Left ventricle myocardium inferior (tissue), 1 donor: Measurements from ENCODE around the gene PHLDA2. TPM values are rescaled to one million over a fixed set of nuclear protein-coding genes. Genes with fewer than 3 reads are reported as not detected.

ENCODE experiments used
- DNase-seq: peaks from one replicate; pipeline ENCODE4 v3.0.0-alpha.2; 2020
- H3K27ac ChIP-seq: fragments of 200-600 bp; replicated peaks from 2 replicates; pipeline ENCODE4 v1.8.0; 2021
- H3K27me3 ChIP-seq: fragments of 200-600 bp; 2 replicates; pipeline ENCODE4 v1.8.0; 2021; ENCODE audit warnings: low read depth
- H3K36me3 ChIP-seq: fragments of 200-600 bp; 2 replicates; pipeline ENCODE4 v1.8.0; 2021
- H3K4me1 ChIP-seq: fragments of 200-600 bp; 2 replicates; pipeline ENCODE4 v1.8.0; 2021
- H3K4me3 ChIP-seq: fragments of 200-600 bp; 2 replicates; pipeline ENCODE4 v1.8.0; 2021; ENCODE audit warnings: mild to moderate bottlenecking, moderate library complexity
- H3K9me3 ChIP-seq: fragments of 200-600 bp; replicated peaks from 2 replicates; pipeline ENCODE4 v1.8.0; 2021
- intact Hi-C: fragments of 100-400 bp; cut with micrococcal nuclease; formaldehyde crosslinking; loops from one replicate; pipeline ENCODE4 v1.11.0; 2022
- total RNA-seq: library from RNA; stranded (reverse); fragmentation: NEBNext Ultra II Directional; extraction: Animal tissue kit (Norgen Biotek cat#: 25700); gene quantifications from one replicate; pipeline ENCODE4 v1.2.1, GENCODE V29; 2021
- TF ChIP-seq, protein P1 (sequence below): fragments of 200-600 bp; IDR thresholded peaks from 2 replicates; pipeline ENCODE4 v1.8.0; 2021; ENCODE audit warnings: antibody characterized with exemption, mild to moderate bottlenecking, borderline replicate concordance
- donor health status: DM: no; HTN: yes; CAD: no; lungs with severe emphysema.

PHLDA2 gene
- total RNA-seq, 1 donor from 2014 or later: not detected

DNA sequence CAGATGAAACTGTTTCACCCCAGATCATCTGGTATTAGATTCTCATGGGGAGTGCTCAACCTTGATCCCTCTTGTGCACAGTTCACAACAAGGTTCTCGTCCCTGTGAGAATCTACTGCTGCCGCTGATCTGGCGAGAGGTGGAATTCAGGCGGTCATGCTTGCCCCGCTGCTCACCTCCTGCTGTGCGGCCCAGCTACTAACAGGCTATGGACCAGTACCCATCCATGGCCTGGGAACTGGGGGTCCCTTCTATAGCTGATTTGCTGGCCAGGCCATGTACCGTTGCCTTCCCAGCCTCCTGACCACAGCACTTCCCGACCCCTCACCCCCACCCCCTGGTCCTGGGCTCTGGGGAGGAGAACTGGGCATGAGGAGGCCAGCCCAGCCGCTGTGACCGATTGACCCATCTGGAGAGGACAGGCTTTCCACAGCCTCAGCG lies 2.6 kb downstream of the PHLDA2 start:
- Histone ChIP-seq H3K27me3 (peaks cover 79% of the 10 kb centered on the region), H3K9me3 (no peaks in the 10 kb centered on the region), H3K27ac (no peak overlapping the region), H3K36me3 (no peaks in the 10 kb centered on the region), H3K4me1 (peaks cover 30% of the 10 kb centered on the region), H3K4me3 (no peak overlapping the region)
- intact Hi-C loops: no loop called here
- DNase-seq: no peak
- TF ChIP-seq, protein P1, sequence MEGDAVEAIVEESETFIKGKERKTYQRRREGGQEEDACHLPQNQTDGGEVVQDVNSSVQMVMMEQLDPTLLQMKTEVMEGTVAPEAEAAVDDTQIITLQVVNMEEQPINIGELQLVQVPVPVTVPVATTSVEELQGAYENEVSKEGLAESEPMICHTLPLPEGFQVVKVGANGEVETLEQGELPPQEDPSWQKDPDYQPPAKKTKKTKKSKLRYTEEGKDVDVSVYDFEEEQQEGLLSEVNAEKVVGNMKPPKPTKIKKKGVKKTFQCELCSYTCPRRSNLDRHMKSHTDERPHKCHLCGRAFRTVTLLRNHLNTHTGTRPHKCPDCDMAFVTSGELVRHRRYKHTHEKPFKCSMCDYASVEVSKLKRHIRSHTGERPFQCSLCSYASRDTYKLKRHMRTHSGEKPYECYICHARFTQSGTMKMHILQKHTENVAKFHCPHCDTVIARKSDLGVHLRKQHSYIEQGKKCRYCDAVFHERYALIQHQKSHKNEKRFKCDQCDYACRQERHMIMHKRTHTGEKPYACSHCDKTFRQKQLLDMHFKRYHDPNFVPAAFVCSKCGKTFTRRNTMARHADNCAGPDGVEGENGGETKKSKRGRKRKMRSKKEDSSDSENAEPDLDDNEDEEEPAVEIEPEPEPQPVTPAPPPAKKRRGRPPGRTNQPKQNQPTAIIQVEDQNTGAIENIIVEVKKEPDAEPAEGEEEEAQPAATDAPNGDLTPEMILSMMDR: no peak

DNA sequence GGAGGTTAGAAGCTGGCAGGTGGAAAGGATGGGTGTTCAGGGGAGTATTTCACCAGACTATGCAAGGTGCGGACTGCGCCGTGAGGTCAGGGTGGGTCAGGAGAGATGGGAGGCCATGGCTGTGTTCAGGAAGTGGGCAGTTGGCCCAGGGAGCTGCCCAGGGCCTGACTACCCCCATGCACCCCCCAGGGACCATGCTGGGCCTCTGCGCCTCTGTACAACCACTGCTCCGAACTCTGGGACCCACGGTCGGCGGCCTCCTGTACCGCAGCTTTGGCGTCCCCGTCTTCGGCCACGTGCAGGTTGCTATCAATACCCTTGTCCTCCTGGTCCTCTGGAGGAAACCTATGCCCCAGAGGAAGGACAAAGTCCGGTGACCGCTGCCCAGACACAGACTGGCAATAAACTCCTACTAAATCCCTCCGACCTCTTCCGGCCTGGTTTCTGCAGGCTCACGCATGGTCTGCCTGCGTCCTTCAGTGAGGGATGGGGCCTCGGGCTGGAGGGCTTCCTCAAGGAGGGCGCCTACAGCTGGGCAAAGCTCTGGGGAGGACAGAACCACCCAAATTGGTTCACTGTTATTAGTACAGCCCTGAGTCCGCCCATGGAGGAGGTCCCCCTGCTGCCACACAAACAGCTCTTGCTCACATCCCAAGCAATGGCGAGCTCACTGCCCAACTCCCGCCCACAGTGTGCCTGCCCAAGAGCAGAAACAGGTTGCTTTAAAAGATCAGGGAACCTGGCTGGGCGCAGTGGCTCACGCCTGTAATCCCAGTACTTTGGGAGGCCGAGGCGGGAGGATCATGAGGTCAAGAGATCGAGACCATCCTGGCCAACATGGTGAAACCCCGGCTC lies 4.2 kb downstream of the PHLDA2 start:
- peaks cover 63% of the 10 kb centered on the region for H3K27me3 ChIP-seq
- no peak for DNase-seq

DNA sequence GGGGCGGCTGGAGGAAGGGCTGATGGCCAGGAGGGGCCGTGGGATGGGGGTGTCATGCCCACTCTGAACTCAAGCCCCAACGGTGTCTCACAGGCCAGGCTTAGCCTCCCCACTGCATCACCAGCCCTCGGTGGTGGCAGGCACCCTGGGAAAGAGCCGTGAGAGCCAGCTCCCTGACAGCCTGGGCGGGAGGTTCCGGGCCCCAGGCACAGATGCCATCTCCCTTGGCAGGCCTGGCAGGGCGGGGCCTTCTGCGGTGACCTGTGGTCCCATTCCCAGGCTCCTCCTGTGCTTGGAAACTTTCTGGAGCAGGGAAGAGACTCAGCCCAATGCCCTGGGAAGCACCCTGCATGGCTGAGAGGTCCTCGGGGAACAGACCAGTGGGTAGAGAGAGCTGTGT lies 4.8 kb downstream of the PHLDA2 start:
- TF ChIP-seq, protein P1: no peak
- intact Hi-C loops: no loop called here
- peaks cover 20% of the 10 kb centered on the region for H3K4me1 ChIP-seq
- no peaks in the 10 kb centered on the region for H3K36me3 ChIP-seq
- H3K9me3 ChIP-seq: no peaks in the 10 kb centered on the region
- H3K27ac ChIP-seq: no peak overlapping the region
- no peak for DNase-seq
- peaks cover 56% of the 10 kb centered on the region for H3K27me3 ChIP-seq
- H3K4me3 ChIP-seq: no peak overlapping the region

More for the DNA sequence above, 4.2 kb downstream of the PHLDA2 start:
- H3K4me3 ChIP-seq: no peak overlapping the region
- TF ChIP-seq, protein P1: no peak
- intact Hi-C loops: no loop called here
- H3K4me1 ChIP-seq: peaks cover 25% of the 10 kb centered on the region
- H3K27ac ChIP-seq: no peak overlapping the region
- no peaks in the 10 kb centered on the region for H3K36me3 ChIP-seq
- no peaks in the 10 kb centered on the region for H3K9me3 ChIP-seq

DNA sequence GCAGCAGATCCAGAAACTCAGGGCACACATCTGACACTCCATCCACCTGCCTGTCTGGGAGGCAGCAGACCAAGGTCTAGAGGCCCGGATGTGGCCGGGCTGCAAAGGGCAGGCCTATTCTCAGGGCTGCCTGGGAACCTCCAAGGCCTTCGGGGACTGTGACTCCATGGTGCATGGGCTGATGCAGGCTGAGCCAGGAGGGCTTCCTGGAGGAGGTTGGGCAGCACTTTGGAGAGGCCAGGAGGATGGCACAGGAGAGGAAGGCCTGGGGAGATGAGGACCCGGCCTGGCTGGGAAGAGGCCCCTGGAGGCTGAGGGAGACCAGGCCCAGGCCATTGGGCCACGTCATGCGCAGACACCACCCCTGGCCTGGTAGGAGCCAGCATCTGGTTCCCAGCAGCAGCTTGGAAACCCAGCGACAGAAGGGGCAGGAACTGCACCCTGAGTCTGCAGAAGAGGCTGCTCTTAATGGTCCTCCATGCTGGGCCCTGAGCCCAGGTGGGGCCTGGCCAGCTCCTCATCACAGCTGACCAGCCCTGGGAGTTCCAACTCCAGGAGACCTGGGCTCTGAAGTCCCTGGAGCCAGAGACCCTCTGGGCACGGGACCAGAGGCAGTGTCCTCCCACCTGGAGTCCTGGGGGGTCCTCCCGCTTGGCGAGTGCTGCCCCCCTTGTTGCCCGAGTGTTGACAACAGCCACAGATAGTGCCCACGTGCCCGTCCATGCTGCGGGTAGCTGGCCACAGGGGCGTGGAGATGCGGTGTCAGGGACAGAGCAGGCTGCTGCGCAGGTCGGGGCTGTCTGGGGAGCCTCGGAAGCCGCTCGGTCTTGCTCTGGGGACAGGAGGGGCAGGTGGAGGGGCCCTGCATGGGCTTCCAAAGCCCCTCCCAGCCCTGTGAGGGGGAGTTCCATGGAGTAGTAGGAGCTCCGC lies 5.5 kb downstream of the PHLDA2 start:
- Histone ChIP-seq H3K36me3 (no peaks in the 10 kb centered on the region), H3K4me1 (peaks cover 13% of the 10 kb centered on the region), H3K27me3 (peaks cover 50% of the 10 kb centered on the region), H3K27ac (no peak overlapping the region), H3K4me3 (no peak overlapping the region), H3K9me3 (no peaks in the 10 kb centered on the region)
- TF ChIP-seq, protein P1: no peak
- DNase-seq: no peak
- intact Hi-C loops: no loop called here

DNA sequence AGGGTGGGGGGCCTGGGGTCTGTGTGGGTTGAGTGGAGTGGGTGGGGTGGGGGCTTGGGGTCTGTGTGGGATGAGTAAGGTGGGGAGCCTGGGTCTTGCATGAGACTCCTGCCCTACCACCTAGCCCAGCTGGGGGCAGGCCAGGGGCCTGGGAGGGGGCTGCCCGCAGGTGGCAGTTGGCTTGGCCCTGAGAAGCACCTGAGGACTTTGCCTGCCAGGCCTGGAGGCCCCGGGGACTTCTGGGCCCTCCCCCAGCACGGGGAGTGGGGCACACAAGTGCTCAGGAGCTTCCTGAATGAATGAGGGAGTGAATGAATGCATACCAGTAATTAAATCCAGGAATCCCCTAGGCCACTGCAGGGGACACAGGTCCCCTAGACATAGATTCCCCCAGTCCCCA lies 6.6 kb downstream of the PHLDA2 start:
- H3K27ac ChIP-seq: no peak overlapping the region
- intact Hi-C loops: no loop called here
- DNase-seq: no peak
- TF ChIP-seq, protein P1: no peak
- H3K36me3 ChIP-seq: no peaks in the 10 kb centered on the region
- H3K9me3 ChIP-seq: no peaks in the 10 kb centered on the region
- H3K27me3 ChIP-seq: peaks cover 39% of the 10 kb centered on the region
- peaks cover 3% of the 10 kb centered on the region for H3K4me1 ChIP-seq
- H3K4me3 ChIP-seq: no peak overlapping the region
